ENCODE data around the gene SREK1IP1.

DNA sequence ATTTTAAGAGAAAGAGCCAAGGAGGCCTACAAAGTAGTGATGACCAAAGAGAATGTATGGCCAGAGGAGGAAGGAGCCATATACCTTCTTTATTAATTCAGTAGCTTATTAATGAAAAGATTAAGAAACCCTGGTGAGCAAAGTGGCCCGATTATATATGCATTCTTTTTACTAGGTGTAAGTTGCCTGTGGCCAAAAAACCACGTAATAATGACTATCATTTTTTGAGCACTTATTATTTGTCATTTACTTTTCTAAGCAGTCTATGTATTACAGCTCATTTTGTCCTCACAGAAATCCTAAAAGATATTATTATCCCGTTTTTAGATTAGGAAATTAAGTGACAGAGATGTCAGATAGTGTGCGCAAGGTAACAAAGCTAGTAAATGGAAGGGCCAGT, 3.2 kb upstream of the SREK1IP1 start:
- TF ChIP-seq, protein P1, sequence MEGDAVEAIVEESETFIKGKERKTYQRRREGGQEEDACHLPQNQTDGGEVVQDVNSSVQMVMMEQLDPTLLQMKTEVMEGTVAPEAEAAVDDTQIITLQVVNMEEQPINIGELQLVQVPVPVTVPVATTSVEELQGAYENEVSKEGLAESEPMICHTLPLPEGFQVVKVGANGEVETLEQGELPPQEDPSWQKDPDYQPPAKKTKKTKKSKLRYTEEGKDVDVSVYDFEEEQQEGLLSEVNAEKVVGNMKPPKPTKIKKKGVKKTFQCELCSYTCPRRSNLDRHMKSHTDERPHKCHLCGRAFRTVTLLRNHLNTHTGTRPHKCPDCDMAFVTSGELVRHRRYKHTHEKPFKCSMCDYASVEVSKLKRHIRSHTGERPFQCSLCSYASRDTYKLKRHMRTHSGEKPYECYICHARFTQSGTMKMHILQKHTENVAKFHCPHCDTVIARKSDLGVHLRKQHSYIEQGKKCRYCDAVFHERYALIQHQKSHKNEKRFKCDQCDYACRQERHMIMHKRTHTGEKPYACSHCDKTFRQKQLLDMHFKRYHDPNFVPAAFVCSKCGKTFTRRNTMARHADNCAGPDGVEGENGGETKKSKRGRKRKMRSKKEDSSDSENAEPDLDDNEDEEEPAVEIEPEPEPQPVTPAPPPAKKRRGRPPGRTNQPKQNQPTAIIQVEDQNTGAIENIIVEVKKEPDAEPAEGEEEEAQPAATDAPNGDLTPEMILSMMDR (conservative IDR thresholded peaks at IDR 0.05), result no peak
- TF ChIP-seq ZFX (IDR thresholded peaks at IDR 0.05), result no peak
